Activated CD4-positive, alpha-beta memory T cell treated with anti-CD3 and anti-CD28 coated beads, Interleukin-2, amount 10 ng/mL, durations not matched to agents 7 days and 5 days (primary cell): ENCODE results near the gene HDAC8. TPM values are rescaled to one million over a fixed set of nuclear protein-coding genes. Genes with fewer than 3 reads are reported as not detected.
"Not testable (repeated sequence)": the region's sequence is repeated elsewhere in the genome, so short reads cannot be mapped to it uniquely, and the experiment has no call there.

Experiments used
- CTCF ChIA-PET: fragments of 350-600 bp; sonication (Branson Sonifier 250); formaldehyde crosslinking; loops from one replicate; lab custom pipeline; 2021; ENCODE audit warnings: antibody characterized with exemption, inconsistent platforms; lab: Charles Lee
- POLR2A ChIA-PET: fragments of 350-600 bp; sonication (Branson Sonifier 250); formaldehyde crosslinking; loops from one replicate; lab custom pipeline; 2021; ENCODE audit warnings: antibody characterized with exemption; lab: Charles Lee
- DNase-seq: peaks from one replicate; pipeline ENCODE4 v3.0.0-alpha.2; 2020
- H3K27ac Mint-ChIP-seq: one replicate; pipeline ENCODE4 v1.8.0; 2021; ENCODE audit warnings: mild to moderate bottlenecking, mixed read lengths
- H3K27me3 Mint-ChIP-seq: one replicate; pipeline ENCODE4 v1.8.0; 2021; ENCODE audit warnings: mixed read lengths
- H3K36me3 Mint-ChIP-seq: one replicate; pipeline ENCODE4 v1.8.0; 2021; ENCODE audit warnings: low read depth, mixed read lengths
- H3K4me1 Mint-ChIP-seq: one replicate; pipeline ENCODE4 v1.8.0; 2021; ENCODE audit warnings: mixed read lengths
- H3K4me3 Mint-ChIP-seq: one replicate; pipeline ENCODE4 v1.8.0; 2021; ENCODE audit warnings: mild to moderate bottlenecking, mixed read lengths
- H3K9me3 Mint-ChIP-seq: one replicate; pipeline ENCODE4 v1.8.0; 2021; ENCODE audit warnings: mixed read lengths
- total RNA-seq, 2 experiments: library from RNA; stranded (reverse); gene quantifications; one replicate each; pipeline ENCODE4 v1.2.3, GENCODE V29; 2021

HDAC8 gene
- total RNA-seq: 10 to 100 TPM; 23.8 to 24.1 TPM

GRCh38 chrX:72572248-72573157 is at the start of gene HDAC8:
TSS of gene HDAC8 (minus strand) at chrX:72572843. CDS start at chrX:72572761, 82 bp downstream.
- H3K4me1 Mint-ChIP-seq: peaks cover 15% of the 10 kb centered on the region

GRCh38 chrX:72621625-72622485 is 49.2 kb upstream of the HDAC8 start:
- no peak for DNase-seq
- CTCF ChIA-PET: no interaction called here
- Mint-ChIP-seq H3K9me3 (no peaks in the 10 kb centered on the region), H3K36me3 (no peaks in the 10 kb centered on the region), H3K27ac (peak overlapping the region; percentile 88), H3K4me3 (no peak overlapping the region), H3K27me3 (no peaks in the 10 kb centered on the region), H3K4me1 (peaks cover 27% of the 10 kb centered on the region)
- POLR2A ChIA-PET: interaction anchor here (1.5 kb wide), 2 partner anchors 50 to 345 kb away, joined by 3 to 7 read pairs; partner anchors contain the start of gene RPS4X

More at GRCh38 chrX:72572248-72573157, at the start of gene HDAC8:
- DNase-seq: peak; percentile 58
- H3K27me3 Mint-ChIP-seq: peaks cover 11% of the 10 kb centered on the region
- peak within 1 kb of the TSS; percentile 95 for H3K4me3 Mint-ChIP-seq
- H3K9me3 Mint-ChIP-seq: no peaks in the 10 kb centered on the region
- H3K36me3 Mint-ChIP-seq: peaks cover 11% of the 10 kb centered on the region
- ChIA-PET CTCF (interaction anchor here (0.6 to 0.7 kb wide), 2 partner anchors 327 to 530 kb away, joined by 3 to 4 read pairs; no protein-coding TSS in a partner anchor), POLR2A (interaction anchor here (1.1 to 2.1 kb wide), 2 partner anchors 48 to 295 kb away, joined by 3 to 6 read pairs; partner anchors contain the start of gene RPS4X)
- peak within 1 kb of the TSS; percentile 84 for H3K27ac Mint-ChIP-seq

- DNase-seq: peak; percentile 14
- peak overlapping the region; percentile 88 for H3K27ac Mint-ChIP-seq
- peak overlapping the region; percentile 63 for H3K4me3 Mint-ChIP-seq
- H3K27me3 Mint-ChIP-seq: no peaks in the 10 kb centered on the region
- no peaks in the 10 kb centered on the region for H3K36me3 Mint-ChIP-seq
- no peaks in the 10 kb centered on the region for H3K9me3 Mint-ChIP-seq
- POLR2A ChIA-PET: interaction anchor here (1.5 to 2.0 kb wide), 4 partner anchors 16 to 345 kb away, joined by 3 to 7 read pairs (median 4); partner anchors contain the start of genes PHKA1 and RPS4X
- CTCF ChIA-PET: no interaction called here
- H3K4me1 Mint-ChIP-seq: peaks cover 27% of the 10 kb centered on the region
Measured at GRCh38 chrX:72621163-72621562, 48.5 kb upstream of the HDAC8 start.

- peaks cover 27% of the 10 kb centered on the region for H3K4me1 Mint-ChIP-seq
- POLR2A ChIA-PET: interaction anchor here (1.5 to 2.0 kb wide), 4 partner anchors 16 to 344 kb away, joined by 3 to 7 read pairs (median 4); partner anchors contain the start of genes PHKA1 and RPS4X
- peak overlapping the region; percentile 88 for H3K27ac Mint-ChIP-seq
- no peaks in the 10 kb centered on the region for H3K27me3 Mint-ChIP-seq
- H3K4me3 Mint-ChIP-seq: peak overlapping the region; percentile 63
- CTCF ChIA-PET: no interaction called here
- no peaks in the 10 kb centered on the region for H3K36me3 Mint-ChIP-seq
- no peaks in the 10 kb centered on the region for H3K9me3 Mint-ChIP-seq
- peak; percentile 63 for DNase-seq
Measured at GRCh38 chrX:72620550-72621145, 48.0 kb upstream of the HDAC8 start.

GRCh38 chrX:72609313-72609712 is 36.7 kb upstream of the HDAC8 start:
- H3K27me3 Mint-ChIP-seq: no peaks in the 10 kb centered on the region
- H3K4me3 Mint-ChIP-seq: no peak overlapping the region

GRCh38 chrX:72604705-72605104 is 32.1 kb upstream of the HDAC8 start:
- POLR2A ChIA-PET: interaction anchor here (1.2 to 1.4 kb wide), 2 partner anchors 15 to 34 kb away, joined by 3 to 4 read pairs; no protein-coding TSS in a partner anchor
- H3K4me1 Mint-ChIP-seq: peaks cover 13% of the 10 kb centered on the region
- DNase-seq: no peak
- H3K27ac Mint-ChIP-seq: no peak overlapping the region
- CTCF ChIA-PET: no interaction called here
- no peaks in the 10 kb centered on the region for H3K9me3 Mint-ChIP-seq
- no peak overlapping the region for H3K4me3 Mint-ChIP-seq
- no peaks in the 10 kb centered on the region for H3K36me3 Mint-ChIP-seq
- H3K27me3 Mint-ChIP-seq: no peaks in the 10 kb centered on the region

More at GRCh38 chrX:72609313-72609712, 36.7 kb upstream of the HDAC8 start:
- Mint-ChIP-seq H3K9me3 (no peaks in the 10 kb centered on the region), H3K36me3 (no peaks in the 10 kb centered on the region), H3K27ac (no peak overlapping the region), H3K4me1 (peaks cover 6% of the 10 kb centered on the region)
- CTCF ChIA-PET: no interaction called here
- POLR2A ChIA-PET: no interaction called here
- DNase-seq: no peak

GRCh38 chrX:72604112-72604511 is 31.5 kb upstream of the HDAC8 start:
- no peak overlapping the region for H3K27ac Mint-ChIP-seq
- no peak overlapping the region for H3K4me3 Mint-ChIP-seq
- H3K4me1 Mint-ChIP-seq: peaks cover 13% of the 10 kb centered on the region
- DNase-seq: no peak
- no peaks in the 10 kb centered on the region for H3K36me3 Mint-ChIP-seq
- ChIA-PET CTCF (no interaction called here), POLR2A (interaction anchor here (1.4 kb wide), 1 partner anchor 16 kb away, joined by 4 read pairs; no protein-coding TSS in a partner anchor)
- H3K9me3 Mint-ChIP-seq: no peaks in the 10 kb centered on the region
- H3K27me3 Mint-ChIP-seq: no peaks in the 10 kb centered on the region

GRCh38 chrX:72591038-72591437 is 18.4 kb upstream of the HDAC8 start:
- CTCF ChIA-PET, H3K4me3 Mint-ChIP-seq, H3K27me3 Mint-ChIP-seq, H3K4me1 Mint-ChIP-seq, H3K27ac Mint-ChIP-seq, H3K9me3 Mint-ChIP-seq, POLR2A ChIA-PET, DNase-seq, H3K36me3 Mint-ChIP-seq: not testable (repeated sequence)

GRCh38 chrX:72584163-72584562 is 11.5 kb upstream of the HDAC8 start:
- no peaks in the 10 kb centered on the region for H3K36me3 Mint-ChIP-seq
- H3K9me3 Mint-ChIP-seq: no peaks in the 10 kb centered on the region
- no peaks in the 10 kb centered on the region for H3K27me3 Mint-ChIP-seq
- H3K4me1 Mint-ChIP-seq: no peaks in the 10 kb centered on the region
- H3K27ac Mint-ChIP-seq: no peak overlapping the region
- no peak overlapping the region for H3K4me3 Mint-ChIP-seq
- ChIA-PET CTCF (no interaction called here), POLR2A (no interaction called here)
- DNase-seq: no peak

GRCh38 chrX:72576141-72576894 is 3.7 kb upstream of the HDAC8 start:
- Mint-ChIP-seq H3K4me3 (no peak overlapping the region), H3K4me1 (peaks cover 9% of the 10 kb centered on the region), H3K9me3 (no peaks in the 10 kb centered on the region), H3K27me3 (peaks cover 11% of the 10 kb centered on the region), H3K27ac (no peak overlapping the region), H3K36me3 (peaks cover 4% of the 10 kb centered on the region)
- DNase-seq: no peak
- ChIA-PET POLR2A (no interaction called here), CTCF (interaction anchor here (0.5 kb wide), 1 partner anchor 1768 kb away, joined by 6 read pairs; no protein-coding TSS in a partner anchor)

GRCh38 chrX:72573158-72573511 is 492 bp upstream of the HDAC8 start:
- Mint-ChIP-seq H3K27ac (peak overlapping the region; percentile 84), H3K4me3 (peak overlapping the region; percentile 95), H3K27me3 (peaks cover 11% of the 10 kb centered on the region), H3K36me3 (peaks cover 7% of the 10 kb centered on the region), H3K9me3 (no peaks in the 10 kb centered on the region), H3K4me1 (peaks cover 15% of the 10 kb centered on the region)
- ChIA-PET POLR2A (interaction anchor here (2.1 kb wide), 1 partner anchor 296 kb away, joined by 6 read pairs; the partner anchor contains the start of gene RPS4X), CTCF (interaction anchor here (0.6 to 0.7 kb wide), 2 partner anchors 327 to 531 kb away, joined by 3 to 4 read pairs; no protein-coding TSS in a partner anchor)
- no peak for DNase-seq
